Effector CD4-positive, alpha-beta T cell (primary cell): ENCODE results near the gene SERPINI1.

Experiments used
- DNase-seq: peaks from one replicate; pipeline ENCODE4 v3.0.0-alpha.2; 2020

SERPINI1 gene

GRCh38 chr3:167736264-167736787 lies 805 bp downstream of the SERPINI1 start:
- no peak for DNase-seq

GRCh38 chr3:167736997-167737396 lies 1.5 kb downstream of the SERPINI1 start:
- no peak for DNase-seq

- DNase-seq, result no peak
Measured at GRCh38 chr3:167738037-167738436, 2.5 kb downstream of the SERPINI1 start.

- no peak for DNase-seq
Measured at GRCh38 chr3:167739190-167739810, 3.8 kb downstream of the SERPINI1 start.

- DNase-seq, result no peak
Measured at GRCh38 chr3:167740961-167741587, 5.6 kb downstream of the SERPINI1 start.

GRCh38 chr3:167742338-167742737 lies 6.8 kb downstream of the SERPINI1 start:
- no peak for DNase-seq

- DNase-seq, result no peak
Measured at GRCh38 chr3:167743799-167744198, 8.3 kb downstream of the SERPINI1 start.

- DNase-seq, result no peak
Measured at GRCh38 chr3:167749209-167749608, 13.7 kb downstream of the SERPINI1 start.

GRCh38 chr3:167749728-167750127 lies 14.2 kb downstream of the SERPINI1 start:
- no peak for DNase-seq

- DNase-seq, result no peak
Measured at GRCh38 chr3:167750272-167750971, 14.9 kb downstream of the SERPINI1 start.

GRCh38 chr3:167754049-167754448 lies 18.5 kb downstream of the SERPINI1 start:
- DNase-seq, result no peak

- DNase-seq, result no peak
Measured at GRCh38 chr3:167761302-167761701, 25.8 kb downstream of the SERPINI1 start.

GRCh38 chr3:167762296-167762695 lies 26.8 kb downstream of the SERPINI1 start:
- DNase-seq, result no peak

- no peak for DNase-seq
Measured at GRCh38 chr3:167772992-167773391, 37.5 kb downstream of the SERPINI1 start.

- DNase-seq, result no peak
Measured at GRCh38 chr3:167773584-167773983, 38.1 kb downstream of the SERPINI1 start.

GRCh38 chr3:167776066-167776685 lies 40.7 kb downstream of the SERPINI1 start:
- no peak for DNase-seq

- DNase-seq, result no peak
Measured at GRCh38 chr3:167777356-167777755, 41.8 kb downstream of the SERPINI1 start.

- DNase-seq, result no peak
Measured at GRCh38 chr3:167780214-167780883, 44.8 kb downstream of the SERPINI1 start.

- no peak for DNase-seq
Measured at GRCh38 chr3:167783781-167784180, 48.3 kb downstream of the SERPINI1 start.

- DNase-seq, result no peak
Measured at GRCh38 chr3:167785790-167786189, 50.3 kb downstream of the SERPINI1 start.

- no peak for DNase-seq
Measured at GRCh38 chr3:167787440-167787839, 51.9 kb downstream of the SERPINI1 start.

- DNase-seq, result no peak
Measured at GRCh38 chr3:167798443-167798842, 62.9 kb downstream of the SERPINI1 start.

- no peak for DNase-seq
Measured at GRCh38 chr3:167808910-167809309, 73.4 kb downstream of the SERPINI1 start.
